ENCODE results near the gene NTF4. TPM values are rescaled to one million over a fixed set of nuclear protein-coding genes. Genes with fewer than 3 reads are reported as not detected.

NTF4 gene
- total and polyA plus RNA-seq, 12 donors: 0.06 to 1.6 (median 0.71) TPM; not detected in 7

DNA sequence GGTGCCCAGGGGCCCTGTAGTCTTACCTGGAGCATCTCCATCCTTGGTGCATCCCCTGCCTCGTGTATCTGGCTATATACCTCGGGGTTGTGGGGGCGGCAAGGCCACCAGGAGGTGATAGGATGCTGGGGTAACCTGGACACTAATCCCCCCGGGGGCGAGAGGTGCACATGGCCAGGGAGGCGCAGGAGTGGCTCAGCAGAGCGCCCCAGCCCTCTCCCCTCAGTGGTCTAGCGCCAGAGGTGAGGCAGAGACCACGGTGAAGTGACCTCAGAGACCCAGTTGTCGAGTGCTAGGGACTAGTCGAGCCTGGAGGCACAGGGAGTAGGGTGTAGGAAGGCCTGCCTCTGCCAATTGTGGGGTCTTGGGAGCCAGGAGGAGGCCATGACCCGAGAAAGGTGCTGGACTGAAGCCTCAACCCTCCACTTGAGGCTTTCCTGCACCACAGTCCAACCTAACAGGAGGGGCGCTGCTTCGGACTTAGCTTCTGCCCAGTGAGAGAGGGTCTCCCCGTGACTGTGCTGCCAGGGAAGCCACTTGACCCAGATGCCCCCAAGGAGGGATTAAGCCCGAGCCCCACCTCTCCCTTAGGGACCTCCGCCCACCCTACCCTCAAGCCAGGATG, 47.5 kb downstream of the NTF4 start, which contains the start of gene LHB:
Gene LHB (minus strand): TSS at position 51 of the 625 bp plus-strand sequence. CDS start 10 bp downstream, at position 41.
- peaks cover 0 to 38% (median 13%) of the 10 kb centered on the region in 9 donors for H3K36me3 ChIP-seq
- DNase-seq: no peak
- H3K4me3 ChIP-seq: peak within 1 kb of the TSS; percentile 32 to 59 (median 54)
- intact Hi-C loops (cut with DNase I): no loop called here
- H3K27me3 ChIP-seq: peaks cover 0 to 41% (median 14%) of the 10 kb centered on the region in 7 donors
- H3K27ac ChIP-seq: peak within 1 kb of the TSS in 1 of 10 donors; percentile 18
- peaks cover 0 to 27% (median 23%) of the 10 kb centered on the region in 9 donors for H3K4me1 ChIP-seq
- WGBS, 2 donors: 73 to 78% methylated on average over 17 of the region's 17 CpGs
- TF ChIP-seq, protein P1, sequence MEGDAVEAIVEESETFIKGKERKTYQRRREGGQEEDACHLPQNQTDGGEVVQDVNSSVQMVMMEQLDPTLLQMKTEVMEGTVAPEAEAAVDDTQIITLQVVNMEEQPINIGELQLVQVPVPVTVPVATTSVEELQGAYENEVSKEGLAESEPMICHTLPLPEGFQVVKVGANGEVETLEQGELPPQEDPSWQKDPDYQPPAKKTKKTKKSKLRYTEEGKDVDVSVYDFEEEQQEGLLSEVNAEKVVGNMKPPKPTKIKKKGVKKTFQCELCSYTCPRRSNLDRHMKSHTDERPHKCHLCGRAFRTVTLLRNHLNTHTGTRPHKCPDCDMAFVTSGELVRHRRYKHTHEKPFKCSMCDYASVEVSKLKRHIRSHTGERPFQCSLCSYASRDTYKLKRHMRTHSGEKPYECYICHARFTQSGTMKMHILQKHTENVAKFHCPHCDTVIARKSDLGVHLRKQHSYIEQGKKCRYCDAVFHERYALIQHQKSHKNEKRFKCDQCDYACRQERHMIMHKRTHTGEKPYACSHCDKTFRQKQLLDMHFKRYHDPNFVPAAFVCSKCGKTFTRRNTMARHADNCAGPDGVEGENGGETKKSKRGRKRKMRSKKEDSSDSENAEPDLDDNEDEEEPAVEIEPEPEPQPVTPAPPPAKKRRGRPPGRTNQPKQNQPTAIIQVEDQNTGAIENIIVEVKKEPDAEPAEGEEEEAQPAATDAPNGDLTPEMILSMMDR (IDR thresholded peaks at IDR 0.05): no peak
- no peaks in the 10 kb centered on the region for H3K9me3 ChIP-seq
- ATAC-seq: no peak

DNA sequence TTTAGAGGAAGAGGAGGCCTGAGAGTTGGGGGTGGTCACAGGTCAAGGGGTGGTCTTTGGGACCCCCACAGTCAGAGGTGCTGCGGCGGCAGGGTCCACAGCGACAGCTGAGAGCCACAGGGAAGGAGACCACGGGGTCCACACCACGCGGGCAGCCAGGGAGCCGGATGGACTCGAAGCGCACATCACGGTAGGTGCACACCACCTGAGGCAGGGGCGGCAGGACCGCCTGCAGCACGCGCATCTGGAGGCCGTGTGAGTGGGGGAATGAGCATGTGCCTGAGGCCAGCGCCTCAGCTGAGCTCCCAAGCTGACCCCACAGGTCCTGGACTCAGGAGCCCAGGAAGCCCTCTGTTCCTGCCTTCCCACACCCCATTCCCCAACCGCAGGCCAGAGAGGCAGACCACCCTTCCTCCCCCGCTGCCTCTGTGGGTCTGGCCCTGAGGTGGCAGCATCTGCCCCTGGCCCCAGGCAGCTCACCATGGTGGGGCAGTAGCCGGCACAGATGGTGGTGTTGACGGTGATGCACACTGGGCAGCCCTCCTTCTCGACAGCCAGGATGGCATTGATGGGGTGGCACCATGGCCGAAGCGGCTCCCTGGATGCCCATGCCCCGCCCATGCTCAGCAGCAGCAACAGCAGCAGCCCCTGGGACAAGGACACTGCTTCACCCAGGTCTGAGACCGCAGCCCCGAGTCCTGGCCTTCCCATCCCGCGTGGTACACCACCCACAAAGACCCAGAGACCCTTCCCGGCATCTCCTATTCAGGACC, 48.4 kb downstream of the NTF4 start:
- TF ChIP-seq, protein P1 (IDR thresholded peaks at IDR 0.05): no peak
- ATAC-seq (no peak), DNase-seq (no peak)
- Histone ChIP-seq H3K4me3 (no peak overlapping the region), H3K9me3 (no peaks in the 10 kb centered on the region), H3K27me3 (peaks cover 0 to 40% (median 14%) of the 10 kb centered on the region in 7 donors), H3K4me1 (peaks cover 0 to 27% (median 23%) of the 10 kb centered on the region in 9 donors), H3K36me3 (peaks cover 0 to 47% (median 13%) of the 10 kb centered on the region in 9 donors), H3K27ac (no peak overlapping the region)
- 95 to 96% methylated on average over 23 to 26 of the region's 29 CpGs for WGBS, 2 donors
- intact Hi-C loops (cut with DNase I): no loop called here

DNA sequence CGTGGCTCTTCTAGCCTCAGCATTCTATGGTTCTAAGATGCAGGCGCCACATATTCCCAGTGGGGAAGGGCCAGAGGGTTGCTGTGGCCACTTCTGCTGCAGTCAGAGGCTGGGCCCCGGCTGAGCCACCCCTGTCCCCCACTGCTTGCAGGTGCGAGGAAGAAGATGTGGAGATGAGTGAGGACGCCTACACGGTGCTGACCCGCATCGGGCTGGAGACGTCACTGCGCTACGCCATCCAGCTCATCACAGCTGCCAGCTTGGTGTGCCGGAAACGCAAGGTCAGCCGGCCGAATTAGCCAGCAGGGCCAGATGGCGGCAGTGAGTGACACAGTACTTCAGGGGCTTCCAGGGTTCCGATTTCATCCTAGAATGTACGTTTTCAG, 49.8 kb downstream of the NTF4 start:
- DNase-seq (no peak), ATAC-seq (no peak)
- peaks cover 0 to 61% (median 16%) of the 10 kb centered on the region in 9 donors for H3K36me3 ChIP-seq
- H3K27me3 ChIP-seq: peaks cover 0 to 26% (median 13%) of the 10 kb centered on the region in 7 donors
- no peak overlapping the region for H3K27ac ChIP-seq
- TF ChIP-seq, protein P1 (IDR thresholded peaks at IDR 0.05): no peak
- no peak overlapping the region for H3K4me3 ChIP-seq
- intact Hi-C loops (cut with DNase I): no loop called here
- peaks cover 0 to 27% (median 23%) of the 10 kb centered on the region in 9 donors for H3K4me1 ChIP-seq
- 91 to 96% methylated on average over 18 of the region's 18 CpGs for WGBS, 2 donors
- no peaks in the 10 kb centered on the region for H3K9me3 ChIP-seq

DNA sequence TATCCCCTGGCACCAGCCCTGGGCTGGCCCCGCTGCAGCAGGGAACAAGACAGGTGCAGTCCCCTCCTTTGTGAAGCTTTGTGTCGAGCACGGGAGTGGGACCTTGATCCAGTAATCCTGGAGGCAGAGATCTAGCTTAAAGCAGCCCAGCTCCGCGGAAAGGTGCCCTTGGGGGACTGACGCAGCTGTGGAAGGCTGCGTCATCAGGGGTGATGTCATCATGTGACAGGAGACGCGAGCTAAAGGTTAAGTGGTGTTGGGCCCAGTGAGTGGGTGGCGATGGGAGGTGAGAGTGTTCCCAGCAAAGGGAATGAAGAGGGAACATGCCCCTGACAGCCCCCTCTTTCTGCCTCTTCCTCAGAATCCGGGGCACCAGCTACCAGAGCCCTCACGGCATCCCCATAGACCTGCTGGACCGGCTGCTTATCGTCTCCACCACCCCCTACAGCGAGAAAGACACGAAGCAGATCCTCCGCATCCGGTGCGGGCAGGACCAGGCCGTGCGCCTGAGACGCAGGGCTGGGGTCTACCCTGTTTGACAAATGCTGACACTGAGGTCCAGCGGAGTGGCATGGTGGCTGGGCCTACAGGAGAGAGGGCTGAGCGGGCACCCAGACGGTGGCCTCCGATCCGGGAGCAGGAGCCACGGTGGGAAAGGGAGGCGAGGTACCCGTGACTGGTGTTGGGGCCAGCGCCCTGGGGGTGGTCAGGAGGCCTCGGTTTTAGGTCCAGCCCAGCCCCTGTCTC, 50.3 kb downstream of the NTF4 start:
- peaks cover 0 to 67% (median 21%) of the 10 kb centered on the region in 9 donors for H3K36me3 ChIP-seq
- 92 to 95% methylated on average over 32 of the region's 32 CpGs for WGBS, 2 donors

More for the DNA sequence above, 50.3 kb downstream of the NTF4 start:
- intact Hi-C loops (cut with DNase I): no loop called here
- TF ChIP-seq, protein P1 (IDR thresholded peaks at IDR 0.05): no peak
- no peak for DNase-seq
- Histone ChIP-seq H3K27ac (no peak overlapping the region), H3K9me3 (no peaks in the 10 kb centered on the region), H3K4me1 (peaks cover 0 to 23% (median 18%) of the 10 kb centered on the region in 9 donors), H3K4me3 (no peak overlapping the region), H3K27me3 (peaks cover 0 to 20% (median 9%) of the 10 kb centered on the region in 7 donors)
- ATAC-seq: no peak

Data from heart right ventricle (tissue), 16 donors.